ENCODE measurements around the gene STAT3.
"Not testable (repeated sequence)": the region's sequence is repeated elsewhere in the genome, so short reads cannot be mapped to it uniquely, and the experiment has no call there.

Gene STAT3

DNA sequence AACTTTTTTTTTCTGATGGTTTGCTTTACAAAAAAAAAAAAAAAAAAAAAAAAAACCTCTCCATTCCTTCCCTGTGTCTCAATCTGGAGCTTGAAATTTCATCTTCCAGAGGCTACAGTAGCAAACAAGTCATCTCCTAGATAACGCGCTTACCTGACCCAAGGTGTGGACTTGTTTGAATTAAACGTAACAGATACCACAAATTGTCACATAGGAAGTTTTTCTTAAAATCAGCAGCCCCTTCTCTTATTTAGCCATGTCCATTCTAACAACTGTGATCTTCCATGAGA, 114.0 kb downstream of the STAT3 start:
- DNase-seq = no peak

DNA sequence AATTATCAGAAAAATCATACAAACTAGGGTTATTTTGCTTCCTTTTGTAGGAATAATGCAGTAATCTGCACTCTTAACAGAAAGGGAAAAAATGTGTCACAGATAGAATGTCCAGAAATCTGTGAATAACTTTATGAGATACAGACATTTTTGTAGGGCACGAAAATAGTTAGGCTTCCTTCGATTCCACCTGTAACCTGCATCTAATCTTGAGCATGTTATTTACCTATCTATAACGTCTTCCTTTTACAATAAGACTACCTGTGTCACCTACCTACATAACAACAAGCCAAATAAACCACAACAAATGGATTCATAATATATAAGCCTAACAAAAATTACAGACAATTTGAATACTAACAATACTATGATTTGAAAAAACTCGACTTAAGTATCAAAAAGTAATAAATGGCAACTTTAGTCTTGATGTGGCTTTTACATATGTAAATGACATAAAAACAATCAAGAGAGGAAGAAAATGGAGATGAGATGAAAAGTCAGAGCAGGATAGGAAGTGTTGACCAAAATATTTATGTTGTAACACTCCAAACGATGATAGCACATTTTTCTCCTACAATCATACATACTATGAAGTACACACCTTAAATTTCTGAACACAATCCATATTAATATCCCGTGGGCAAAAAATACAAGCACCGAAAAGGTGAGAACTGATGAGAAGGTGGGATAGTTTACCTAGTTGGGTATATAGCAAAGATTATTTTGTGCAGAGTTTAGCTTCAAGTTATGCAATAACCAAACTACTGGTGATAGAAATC, 114.6 kb downstream of the STAT3 start:
- DNase-seq = no peak

- no peak for DNase-seq
Measured at GRCh38 chr17:42272162-42272907, 115.9 kb downstream of the STAT3 start.

- DNase-seq = no peak
Measured at GRCh38 chr17:42271779-42272035, 116.5 kb downstream of the STAT3 start.

DNA sequence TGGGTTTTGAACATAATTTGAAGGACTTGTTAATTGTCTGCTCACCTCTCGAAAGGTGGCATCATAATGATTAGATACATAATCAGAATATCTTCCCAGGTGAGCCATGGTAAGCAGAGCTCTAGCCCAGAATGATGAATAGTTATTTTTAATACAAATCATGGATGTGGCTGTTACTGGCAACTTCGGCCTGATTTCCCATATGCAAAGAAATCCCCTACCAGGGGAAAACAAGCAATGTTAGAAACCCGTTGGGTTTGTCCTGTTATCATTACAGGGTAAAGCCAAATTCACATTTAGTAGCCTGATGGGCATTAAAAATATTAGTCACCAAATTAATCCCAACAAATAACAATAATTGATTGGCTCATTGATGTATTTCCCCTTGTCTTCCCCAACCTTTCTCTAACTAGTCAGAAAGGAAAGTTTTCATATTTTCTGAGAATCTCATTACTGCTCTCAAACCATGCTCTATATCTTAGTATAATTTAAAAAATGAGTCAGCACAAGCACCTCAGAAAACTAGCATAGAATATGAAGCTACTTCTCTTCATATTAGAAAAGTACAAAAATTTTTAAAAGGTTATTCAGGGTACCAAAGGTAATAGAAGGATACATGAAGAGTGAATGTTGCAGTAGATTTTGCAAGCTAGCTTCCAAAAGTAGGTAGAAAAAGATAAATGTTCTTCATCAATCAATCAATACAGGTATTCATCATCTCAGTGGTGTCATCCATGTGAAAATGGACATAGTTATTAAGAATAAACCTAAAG, 117.0 kb downstream of the STAT3 start:
- no peak for DNase-seq

DNA sequence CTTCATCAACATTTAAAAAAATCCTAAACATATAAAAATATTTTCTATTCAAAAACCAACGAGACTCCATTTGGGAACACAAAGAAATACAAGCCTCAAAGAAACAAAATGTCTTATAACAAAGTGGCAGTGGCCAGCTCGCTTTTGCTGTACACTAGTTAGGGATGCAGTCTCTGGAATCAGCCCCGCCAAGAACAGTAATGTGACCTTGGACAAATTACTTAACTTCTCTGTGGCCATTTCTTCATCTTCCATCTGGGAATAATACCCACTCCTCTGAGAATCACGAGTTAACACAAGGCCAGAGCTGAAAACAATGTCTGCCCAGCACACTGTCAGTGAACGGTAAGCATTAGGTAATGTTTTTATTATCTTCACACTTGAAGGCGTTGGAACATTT, 117.6 kb downstream of the STAT3 start:
- DNase-seq = no peak

DNA sequence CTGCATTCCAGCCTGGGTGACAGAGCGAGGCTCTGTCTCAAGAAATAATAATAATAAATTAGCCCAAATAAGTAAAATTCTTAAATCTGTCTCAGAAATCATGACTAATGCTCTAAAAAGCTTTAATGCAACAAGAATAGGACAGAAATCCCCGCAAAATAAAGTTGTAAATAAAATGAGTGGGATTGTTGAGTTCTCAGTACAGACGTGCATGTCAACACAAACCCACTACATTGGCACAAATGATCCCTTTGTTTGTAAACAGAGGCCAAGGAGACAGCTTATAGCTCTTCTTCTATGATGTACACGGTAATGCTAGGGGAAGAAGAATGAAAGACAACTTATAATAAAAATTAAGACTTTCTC, 118.1 kb downstream of the STAT3 start:
- no peak for DNase-seq

GRCh38 chr17:42268236-42268635, 120.0 kb downstream of the STAT3 start:
- no peak for DNase-seq

- DNase-seq = no peak
Measured at GRCh38 chr17:42266918-42267766, 121.1 kb downstream of the STAT3 start.

- DNase-seq = no peak
Measured at GRCh38 chr17:42266462-42266861, 121.8 kb downstream of the STAT3 start.

DNA sequence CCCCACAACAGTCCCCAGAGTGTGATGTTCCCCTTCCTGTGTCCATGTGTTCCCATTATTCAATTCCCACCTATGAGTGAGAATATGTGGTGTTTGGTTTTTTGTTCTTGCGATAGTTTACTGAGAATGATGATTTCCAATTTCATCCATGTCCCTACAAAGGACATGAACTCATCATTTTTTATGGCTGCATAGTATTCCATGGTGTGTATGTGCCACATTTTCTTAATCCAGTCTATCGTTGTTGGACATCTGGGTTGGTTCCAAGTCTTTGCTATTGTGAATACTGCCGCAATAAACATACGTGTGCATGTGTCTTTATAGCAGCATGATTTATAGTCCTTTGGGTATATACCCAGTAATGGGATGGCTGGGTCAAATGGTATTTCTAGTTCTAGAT, 123.9 kb downstream of the STAT3 start:
- not testable (repeated sequence) for DNase-seq

Data from NCI-H1048 (cell line).